ENCODE results near the gene TCERG1.

TCERG1 gene

GRCh38 chr5:146446861-146447733 lies at the start of gene TCERG1:
Gene TCERG1 (plus strand): TSS chr5:146447333. CDS start chr5:146447350, 17 bp downstream.
- H3K36me3 ChIP-seq (ENCODE audit: control insufficient read depth, insufficient read depth, low read length) = no peaks in the 10 kb centered on the region
- no peaks in the 10 kb centered on the region for H3K27me3 ChIP-seq (ENCODE audit: control insufficient read depth, insufficient read depth, low read length)
- no peaks in the 10 kb centered on the region for H3K9me3 ChIP-seq (ENCODE audit: control insufficient read depth, insufficient read depth, low read depth, low read length)
- H3K9ac ChIP-seq (ENCODE audit: low read length) = peak within 1 kb of the TSS; percentile 100
- H3K4me1 ChIP-seq (ENCODE audit: control insufficient read depth, insufficient read depth, low read length) = peaks cover 16% of the 10 kb centered on the region
- H3K27ac ChIP-seq (ENCODE audit: low read depth, low read length) = peak within 1 kb of the TSS; percentile 98
- H3K4me3 ChIP-seq (ENCODE audit: low read depth, low read length) = peak within 1 kb of the TSS; percentile 93

GRCh38 chr5:146398826-146399225 lies 48.3 kb upstream of the TCERG1 start:
- peaks cover 18% of the 10 kb centered on the region for H3K27me3 ChIP-seq (ENCODE audit: control insufficient read depth, insufficient read depth, low read length)

GRCh38 chr5:146399481-146399880 lies 47.7 kb upstream of the TCERG1 start:
- H3K4me3 ChIP-seq (ENCODE audit: low read depth, low read length) = no peak overlapping the region
- no peak overlapping the region for H3K9ac ChIP-seq (ENCODE audit: low read length)
- H3K4me1 ChIP-seq (ENCODE audit: control insufficient read depth, insufficient read depth, low read length) = no peaks in the 10 kb centered on the region
- H3K9me3 ChIP-seq (ENCODE audit: control insufficient read depth, insufficient read depth, low read depth, low read length) = no peaks in the 10 kb centered on the region
- H3K36me3 ChIP-seq (ENCODE audit: control insufficient read depth, insufficient read depth, low read length) = no peaks in the 10 kb centered on the region
- H3K27me3 ChIP-seq (ENCODE audit: control insufficient read depth, insufficient read depth, low read length) = peaks cover 18% of the 10 kb centered on the region
- H3K27ac ChIP-seq (ENCODE audit: low read depth, low read length) = no peak overlapping the region

More at GRCh38 chr5:146398826-146399225, 48.3 kb upstream of the TCERG1 start:
- Histone ChIP-seq H3K4me1 (ENCODE audit: control insufficient read depth, insufficient read depth, low read length) (no peaks in the 10 kb centered on the region), H3K4me3 (ENCODE audit: low read depth, low read length) (no peak overlapping the region), H3K9me3 (ENCODE audit: control insufficient read depth, insufficient read depth, low read depth, low read length) (no peaks in the 10 kb centered on the region), H3K9ac (ENCODE audit: low read length) (no peak overlapping the region), H3K36me3 (ENCODE audit: control insufficient read depth, insufficient read depth, low read length) (no peaks in the 10 kb centered on the region), H3K27ac (ENCODE audit: low read depth, low read length) (no peak overlapping the region)

GRCh38 chr5:146400201-146400600 lies 46.9 kb upstream of the TCERG1 start:
- Histone ChIP-seq H3K27me3 (ENCODE audit: control insufficient read depth, insufficient read depth, low read length) (peaks cover 18% of the 10 kb centered on the region), H3K9me3 (ENCODE audit: control insufficient read depth, insufficient read depth, low read depth, low read length) (no peaks in the 10 kb centered on the region)

GRCh38 chr5:146401021-146401420 lies 46.1 kb upstream of the TCERG1 start:
- Histone ChIP-seq H3K36me3 (ENCODE audit: control insufficient read depth, insufficient read depth, low read length) (no peaks in the 10 kb centered on the region), H3K27ac (ENCODE audit: low read depth, low read length) (no peak overlapping the region), H3K27me3 (ENCODE audit: control insufficient read depth, insufficient read depth, low read length) (peaks cover 18% of the 10 kb centered on the region), H3K9me3 (ENCODE audit: control insufficient read depth, insufficient read depth, low read depth, low read length) (no peaks in the 10 kb centered on the region), H3K4me1 (ENCODE audit: control insufficient read depth, insufficient read depth, low read length) (no peaks in the 10 kb centered on the region), H3K9ac (ENCODE audit: low read length) (no peak overlapping the region), H3K4me3 (ENCODE audit: low read depth, low read length) (no peak overlapping the region)

More at GRCh38 chr5:146400201-146400600, 46.9 kb upstream of the TCERG1 start:
- no peaks in the 10 kb centered on the region for H3K36me3 ChIP-seq (ENCODE audit: control insufficient read depth, insufficient read depth, low read length)
- H3K9ac ChIP-seq (ENCODE audit: low read length) = no peak overlapping the region
- H3K4me3 ChIP-seq (ENCODE audit: low read depth, low read length) = no peak overlapping the region
- H3K27ac ChIP-seq (ENCODE audit: low read depth, low read length) = no peak overlapping the region
- no peaks in the 10 kb centered on the region for H3K4me1 ChIP-seq (ENCODE audit: control insufficient read depth, insufficient read depth, low read length)

GRCh38 chr5:146402949-146403348 lies 44.2 kb upstream of the TCERG1 start:
- Histone ChIP-seq H3K36me3 (ENCODE audit: control insufficient read depth, insufficient read depth, low read length) (no peaks in the 10 kb centered on the region), H3K9ac (ENCODE audit: low read length) (no peak overlapping the region)

GRCh38 chr5:146409054-146409671 lies 38.0 kb upstream of the TCERG1 start:
- H3K9ac ChIP-seq (ENCODE audit: low read length) = no peak overlapping the region
- H3K27me3 ChIP-seq (ENCODE audit: control insufficient read depth, insufficient read depth, low read length) = no peaks in the 10 kb centered on the region

More at GRCh38 chr5:146402949-146403348, 44.2 kb upstream of the TCERG1 start:
- H3K27me3 ChIP-seq (ENCODE audit: control insufficient read depth, insufficient read depth, low read length) = peaks cover 16% of the 10 kb centered on the region
- H3K4me3 ChIP-seq (ENCODE audit: low read depth, low read length) = no peak overlapping the region
- no peaks in the 10 kb centered on the region for H3K4me1 ChIP-seq (ENCODE audit: control insufficient read depth, insufficient read depth, low read length)
- H3K27ac ChIP-seq (ENCODE audit: low read depth, low read length) = no peak overlapping the region
- no peaks in the 10 kb centered on the region for H3K9me3 ChIP-seq (ENCODE audit: control insufficient read depth, insufficient read depth, low read depth, low read length)

GRCh38 chr5:146410272-146410671 lies 36.9 kb upstream of the TCERG1 start:
- Histone ChIP-seq H3K27me3 (ENCODE audit: control insufficient read depth, insufficient read depth, low read length) (no peaks in the 10 kb centered on the region), H3K9me3 (ENCODE audit: control insufficient read depth, insufficient read depth, low read depth, low read length) (no peaks in the 10 kb centered on the region), H3K9ac (ENCODE audit: low read length) (no peak overlapping the region), H3K27ac (ENCODE audit: low read depth, low read length) (no peak overlapping the region), H3K36me3 (ENCODE audit: control insufficient read depth, insufficient read depth, low read length) (no peaks in the 10 kb centered on the region), H3K4me3 (ENCODE audit: low read depth, low read length) (no peak overlapping the region), H3K4me1 (ENCODE audit: control insufficient read depth, insufficient read depth, low read length) (peaks cover 14% of the 10 kb centered on the region)

More at GRCh38 chr5:146409054-146409671, 38.0 kb upstream of the TCERG1 start:
- H3K4me1 ChIP-seq (ENCODE audit: control insufficient read depth, insufficient read depth, low read length) = peaks cover 14% of the 10 kb centered on the region
- H3K27ac ChIP-seq (ENCODE audit: low read depth, low read length) = no peak overlapping the region
- H3K4me3 ChIP-seq (ENCODE audit: low read depth, low read length) = 0 out of 2 replicates have a peak overlapping the region, but pooled peaks have one; percentile 6
- H3K36me3 ChIP-seq (ENCODE audit: control insufficient read depth, insufficient read depth, low read length) = no peaks in the 10 kb centered on the region
- no peaks in the 10 kb centered on the region for H3K9me3 ChIP-seq (ENCODE audit: control insufficient read depth, insufficient read depth, low read depth, low read length)

- Histone ChIP-seq H3K27me3 (ENCODE audit: control insufficient read depth, insufficient read depth, low read length) (no peaks in the 10 kb centered on the region), H3K9ac (ENCODE audit: low read length) (no peak overlapping the region), H3K36me3 (ENCODE audit: control insufficient read depth, insufficient read depth, low read length) (no peaks in the 10 kb centered on the region), H3K9me3 (ENCODE audit: control insufficient read depth, insufficient read depth, low read depth, low read length) (no peaks in the 10 kb centered on the region), H3K27ac (ENCODE audit: low read depth, low read length) (no peak overlapping the region), H3K4me3 (ENCODE audit: low read depth, low read length) (no peak overlapping the region), H3K4me1 (ENCODE audit: control insufficient read depth, insufficient read depth, low read length) (no peaks in the 10 kb centered on the region)
Observed at GRCh38 chr5:146419696-146420095, 27.4 kb upstream of the TCERG1 start.

GRCh38 chr5:146425023-146425422 lies 22.1 kb upstream of the TCERG1 start:
- Histone ChIP-seq H3K27ac (ENCODE audit: low read depth, low read length) (no peak overlapping the region), H3K4me3 (ENCODE audit: low read depth, low read length) (no peak overlapping the region), H3K9me3 (ENCODE audit: control insufficient read depth, insufficient read depth, low read depth, low read length) (no peaks in the 10 kb centered on the region), H3K9ac (ENCODE audit: low read length) (no peak overlapping the region), H3K27me3 (ENCODE audit: control insufficient read depth, insufficient read depth, low read length) (peaks cover 3% of the 10 kb centered on the region; the same call in 1 of the 2 replicates), H3K4me1 (ENCODE audit: control insufficient read depth, insufficient read depth, low read length) (no peaks in the 10 kb centered on the region), H3K36me3 (ENCODE audit: control insufficient read depth, insufficient read depth, low read length) (no peaks in the 10 kb centered on the region)

GRCh38 chr5:146426305-146426704 lies 20.8 kb upstream of the TCERG1 start:
- Histone ChIP-seq H3K36me3 (ENCODE audit: control insufficient read depth, insufficient read depth, low read length) (no peaks in the 10 kb centered on the region), H3K9ac (ENCODE audit: low read length) (no peak overlapping the region), H3K27ac (ENCODE audit: low read depth, low read length) (no peak overlapping the region), H3K9me3 (ENCODE audit: control insufficient read depth, insufficient read depth, low read depth, low read length) (no peaks in the 10 kb centered on the region), H3K4me3 (ENCODE audit: low read depth, low read length) (no peak overlapping the region), H3K4me1 (ENCODE audit: control insufficient read depth, insufficient read depth, low read length) (no peaks in the 10 kb centered on the region), H3K27me3 (ENCODE audit: control insufficient read depth, insufficient read depth, low read length) (peaks cover 3% of the 10 kb centered on the region; the same call in 1 of the 2 replicates)

Data from HUES6 (cell line).